NCI-H1436 (cell line): ENCODE results near the gene MTAP.

Source experiments
- DNase-seq: peaks from one replicate; lab custom pipeline; 2025; lab: John Stamatoyannopoulos, UW

Gene MTAP

GRCh38 chr9:21804791-21805190 is 2.4 kb downstream of the MTAP start:
- DNase-seq: no peak

DNA sequence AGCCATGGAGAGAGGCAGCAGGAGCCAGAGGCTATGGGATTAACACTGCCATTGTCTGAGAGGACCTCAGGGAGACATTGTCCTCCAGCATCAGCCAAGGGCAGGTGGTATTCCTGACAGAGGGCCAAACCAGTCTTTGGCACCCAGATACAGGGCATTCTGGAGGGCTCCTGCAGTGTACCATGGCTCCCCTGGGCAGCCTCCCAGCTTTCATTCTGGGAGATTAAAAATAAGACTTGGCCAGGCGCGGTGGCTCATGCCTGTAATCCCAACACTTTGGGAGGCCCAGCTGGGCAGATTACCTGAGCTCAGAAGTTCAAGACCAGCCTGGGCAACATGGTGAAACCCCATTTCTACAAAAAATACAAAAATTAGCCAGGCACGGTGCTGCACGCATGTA is 4.2 kb downstream of the MTAP start:
- DNase-seq: no peak

DNA sequence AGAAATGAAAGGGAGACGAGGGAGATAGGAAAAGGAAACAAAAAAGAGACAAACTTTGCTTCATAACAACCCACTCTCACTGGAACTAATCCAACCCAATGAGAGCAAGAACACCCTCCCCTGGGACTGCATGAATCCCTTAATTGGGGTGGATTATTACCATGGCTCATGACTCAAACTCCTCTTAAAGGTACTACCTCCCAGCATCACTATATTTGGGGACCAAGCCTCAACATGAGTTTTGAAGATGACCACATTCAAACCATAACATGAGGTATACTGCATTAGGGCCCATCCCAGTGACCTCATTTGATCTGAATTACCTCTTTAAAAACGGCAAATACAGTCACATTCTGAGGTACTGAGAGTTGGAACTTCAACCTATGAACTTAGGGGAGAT is 8.0 kb downstream of the MTAP start:
- peak; percentile 14 for DNase-seq

- no peak for DNase-seq
These were observed 8.4 kb downstream of the MTAP start for GRCh38 chr9:21810881-21811280.

GRCh38 chr9:21811914-21812313 is 9.5 kb downstream of the MTAP start:
- DNase-seq: no peak

- no peak for DNase-seq
These were observed 10.0 kb downstream of the MTAP start for GRCh38 chr9:21812415-21812814.

DNA sequence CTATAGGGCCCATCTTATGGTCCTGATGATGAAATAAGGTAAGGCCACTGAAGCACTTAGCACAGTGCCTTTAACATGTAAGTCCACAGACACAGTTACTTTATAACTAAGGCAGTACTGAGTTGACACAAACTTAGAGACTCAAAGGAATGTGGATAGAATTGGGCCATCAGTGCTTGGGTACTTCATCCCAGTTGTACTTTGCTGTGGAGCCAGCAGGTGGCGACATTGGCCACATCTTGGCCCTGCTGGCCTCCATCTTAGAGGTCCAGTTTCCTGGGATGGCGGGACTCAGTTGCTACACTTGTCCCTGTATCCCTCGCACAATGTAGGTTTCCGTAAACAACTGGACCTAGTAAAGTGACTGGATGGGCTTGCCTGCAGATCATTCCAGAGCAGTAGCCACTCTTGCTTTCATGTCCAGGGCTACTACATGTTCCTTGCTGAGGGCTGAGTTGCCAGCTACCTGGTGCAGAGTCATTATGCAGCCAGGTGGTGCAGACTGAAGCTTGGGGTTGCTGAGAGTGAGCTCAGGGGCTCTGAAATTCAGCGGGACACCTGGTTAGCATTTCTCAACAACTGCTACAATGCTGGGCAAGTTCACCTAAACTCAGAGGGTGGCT is 10.6 kb downstream of the MTAP start:
- peak; percentile 41 for DNase-seq

- peak; percentile 77 for DNase-seq
These were observed 11.4 kb downstream of the MTAP start for GRCh38 chr9:21813575-21814473.

DNA sequence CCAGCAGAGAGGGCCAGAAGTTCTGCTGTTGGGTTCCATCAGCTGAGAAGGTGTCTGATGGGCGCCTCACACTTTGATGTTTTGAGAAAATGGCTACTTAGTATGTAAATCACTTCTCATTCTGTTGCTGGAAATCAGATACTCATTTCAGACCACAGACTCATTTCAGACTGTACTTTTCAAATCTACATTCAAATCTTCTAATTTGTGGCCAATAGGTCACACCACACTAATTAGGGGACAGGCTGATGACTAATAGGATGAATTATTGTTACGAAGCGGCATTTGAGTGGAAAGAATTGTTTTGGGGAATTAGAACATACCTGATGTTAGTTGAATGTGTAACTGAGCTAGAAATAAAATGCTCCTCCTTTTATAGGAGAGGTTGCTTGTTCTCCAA is 13.2 kb downstream of the MTAP start:
- DNase-seq: no peak

DNA sequence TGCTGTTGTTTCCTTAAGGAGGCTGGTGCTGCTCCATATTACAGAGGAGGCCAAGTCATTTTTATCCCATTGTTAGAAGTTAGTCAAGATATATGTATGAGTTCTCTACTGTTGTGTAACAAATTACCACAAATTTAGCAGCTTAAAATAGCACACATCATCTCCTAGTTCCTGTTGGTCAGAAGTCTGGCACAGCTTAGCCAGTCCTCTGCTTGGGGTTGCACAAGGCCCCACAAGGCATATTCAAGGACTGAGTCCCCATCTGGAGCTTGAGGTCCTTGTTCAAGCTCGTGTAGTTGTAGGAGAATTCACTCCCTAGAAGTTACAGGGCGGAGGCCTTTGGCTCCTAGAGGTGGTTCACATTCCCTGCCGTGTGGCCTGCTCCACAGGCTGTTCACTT is 14.7 kb downstream of the MTAP start:
- no peak for DNase-seq

GRCh38 chr9:21825637-21826036 is 23.2 kb downstream of the MTAP start:
- no peak for DNase-seq

DNA sequence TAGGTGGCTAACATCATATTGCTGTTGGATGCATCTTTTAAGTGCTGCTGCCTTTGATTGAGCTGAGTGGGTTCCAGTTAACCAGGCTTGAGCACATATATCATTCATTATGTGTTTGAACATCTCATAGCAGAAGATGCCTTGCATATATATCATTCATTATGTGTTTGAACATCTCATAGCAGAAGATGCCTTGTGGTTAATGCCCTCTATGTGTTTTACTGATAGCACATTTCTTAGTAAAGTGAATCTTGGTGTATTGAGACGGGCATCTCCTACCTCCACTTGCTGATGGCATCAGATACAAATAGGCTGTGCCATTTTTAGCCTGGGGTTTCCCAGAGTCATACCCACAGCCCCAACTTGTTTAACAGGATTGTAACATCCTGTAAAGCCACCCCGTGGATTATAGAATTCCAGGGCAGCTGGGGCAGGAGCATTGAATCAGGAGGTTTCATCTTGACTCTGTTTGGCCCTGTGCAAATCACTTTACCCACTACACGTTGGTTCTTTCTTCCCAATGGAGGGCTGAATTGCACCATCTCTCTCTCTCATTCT is 26.5 kb downstream of the MTAP start:
- no peak for DNase-seq

DNA sequence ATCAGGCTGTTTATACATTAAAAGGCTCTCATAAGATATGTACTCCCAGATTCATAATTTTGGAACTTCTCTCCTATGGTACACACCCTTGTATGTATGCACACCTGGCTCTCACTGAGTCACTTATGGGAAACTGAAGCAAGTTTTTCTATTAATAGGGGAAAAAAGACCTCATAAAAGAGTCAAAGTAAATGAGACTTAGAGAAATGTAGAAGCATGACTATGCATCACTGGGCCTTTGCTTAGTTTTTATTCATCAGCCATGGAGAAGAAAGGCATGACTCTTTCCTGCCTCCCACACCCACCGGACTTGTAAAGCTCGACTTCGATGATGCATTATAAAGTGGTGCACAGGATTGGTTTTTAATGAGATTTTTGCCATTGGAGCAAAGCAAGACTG is 28.2 kb downstream of the MTAP start:
- DNase-seq: no peak

DNA sequence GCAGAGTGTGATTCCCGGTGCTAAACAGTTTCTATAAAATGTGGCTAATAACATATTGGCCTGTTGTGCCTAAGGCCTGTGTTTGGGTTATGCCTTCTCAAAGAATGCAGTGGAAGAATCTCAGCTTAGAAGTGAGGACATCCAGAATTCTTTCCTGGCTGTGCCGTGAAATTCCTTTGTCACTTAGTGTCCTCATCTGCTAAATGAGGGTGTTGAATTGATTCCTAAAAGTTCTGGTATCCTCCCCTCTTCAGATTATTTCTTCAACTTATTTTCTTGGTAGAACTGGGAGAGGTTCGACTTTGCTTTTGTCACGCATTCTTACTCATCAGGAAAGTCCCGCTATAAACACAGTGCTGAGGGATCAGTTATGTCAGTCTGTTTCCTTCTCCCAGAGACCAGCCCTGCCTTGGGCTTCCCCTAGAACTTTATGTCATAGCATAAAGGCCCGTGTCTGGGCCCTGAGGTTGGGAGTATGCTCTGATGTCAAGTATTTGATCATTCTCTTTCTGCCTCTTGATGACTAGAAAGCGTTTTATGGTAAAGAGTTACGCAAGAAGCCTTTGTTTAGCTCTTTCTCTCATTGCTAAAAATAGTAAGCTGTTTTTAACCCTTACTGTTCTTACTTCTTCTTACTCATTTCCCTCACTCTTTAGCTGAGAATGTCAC is 29.5 kb downstream of the MTAP start:
- DNase-seq: no peak

GRCh38 chr9:21833090-21833801 is 30.8 kb downstream of the MTAP start:
- no peak for DNase-seq

- no peak for DNase-seq
These were observed 32.7 kb downstream of the MTAP start for GRCh38 chr9:21835121-21835520.

- no peak for DNase-seq
These were observed 34.2 kb downstream of the MTAP start for GRCh38 chr9:21836437-21837161.

DNA sequence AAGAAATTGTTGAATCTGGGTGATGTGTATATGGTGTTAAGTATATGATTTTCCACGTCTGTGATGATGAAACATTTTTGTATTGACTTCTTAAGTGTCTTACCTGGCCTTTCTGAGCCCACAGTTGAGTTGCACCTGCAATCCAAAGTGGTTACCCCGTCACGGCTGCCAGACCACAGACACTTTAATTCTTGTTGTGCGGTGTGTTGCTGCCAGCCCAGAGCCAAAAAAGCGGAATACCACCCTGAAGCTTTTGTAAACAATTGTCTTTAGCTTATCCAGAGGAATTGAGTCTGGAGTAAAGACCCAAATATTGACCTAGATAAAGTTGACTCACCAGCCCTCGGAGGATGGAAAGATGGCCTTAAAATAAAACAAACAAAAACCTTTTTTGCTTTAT is 35.1 kb downstream of the MTAP start:
- DNase-seq: no peak

DNA sequence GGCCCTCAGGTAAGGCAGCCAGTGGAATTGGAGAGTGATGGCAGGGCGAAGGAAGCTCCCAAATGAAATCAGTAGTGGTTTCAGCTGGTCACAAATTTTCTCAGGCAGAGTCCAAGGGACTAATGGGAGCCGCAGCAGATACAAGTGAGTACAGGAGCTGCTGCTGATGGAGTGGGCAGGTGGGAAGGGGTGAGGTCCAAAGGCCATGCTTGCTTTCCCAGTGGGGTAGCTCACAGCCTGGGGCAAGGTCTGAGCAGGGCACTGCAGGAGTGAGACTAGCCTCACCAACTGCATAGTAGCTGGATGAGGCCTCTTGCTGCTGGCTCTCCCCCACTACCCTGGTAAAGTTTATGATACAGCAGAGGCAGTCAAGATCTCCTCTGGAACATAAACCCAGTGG is 38.2 kb downstream of the MTAP start:
- DNase-seq: no peak

DNA sequence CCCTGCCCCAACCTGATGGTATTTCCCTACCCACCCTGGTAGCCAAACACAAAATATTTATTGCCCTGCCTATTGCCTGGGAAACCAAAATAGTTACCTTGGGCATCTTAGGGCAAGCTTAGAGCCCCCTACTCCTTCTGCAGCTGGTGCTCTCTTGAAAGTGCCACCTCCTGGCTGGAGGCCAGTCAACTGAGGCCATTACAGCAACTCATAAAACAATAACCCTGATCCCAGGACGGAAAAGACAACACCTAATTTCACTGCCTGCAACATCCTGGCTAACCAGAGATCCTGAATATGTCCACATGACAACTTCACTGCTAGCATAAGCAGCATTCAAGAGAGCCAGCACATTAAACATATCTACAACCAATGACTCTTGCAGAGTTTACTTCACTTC is 38.7 kb downstream of the MTAP start:
- no peak for DNase-seq

DNA sequence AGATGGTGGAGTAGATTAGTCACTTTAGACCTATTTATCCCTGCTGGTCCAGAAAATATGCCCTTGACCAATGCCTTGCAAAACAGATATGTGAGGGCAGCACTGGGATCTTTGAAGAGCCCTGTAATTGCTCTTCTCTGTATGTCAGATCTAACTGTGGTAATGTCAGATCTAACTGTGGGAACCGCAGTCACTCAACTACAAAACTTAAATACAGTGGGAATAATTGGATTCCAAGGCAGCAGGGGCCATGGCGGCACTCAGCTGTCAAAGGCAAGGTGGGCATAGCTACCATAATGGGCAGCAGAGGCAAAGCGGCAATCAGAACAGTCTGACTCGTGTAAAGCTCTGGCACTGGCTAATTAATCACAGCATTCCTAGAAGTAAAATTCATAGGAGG is 46.2 kb downstream of the MTAP start:
- DNase-seq: no peak
